ENCODE measurements around the gene TMEM245. TPM values are rescaled to one million over a fixed set of nuclear protein-coding genes. Genes with fewer than 3 reads are reported as not detected.

The TMEM245 gene
- total RNA-seq, 1 donor from 2014 or later, result 40.0 TPM

DNA sequence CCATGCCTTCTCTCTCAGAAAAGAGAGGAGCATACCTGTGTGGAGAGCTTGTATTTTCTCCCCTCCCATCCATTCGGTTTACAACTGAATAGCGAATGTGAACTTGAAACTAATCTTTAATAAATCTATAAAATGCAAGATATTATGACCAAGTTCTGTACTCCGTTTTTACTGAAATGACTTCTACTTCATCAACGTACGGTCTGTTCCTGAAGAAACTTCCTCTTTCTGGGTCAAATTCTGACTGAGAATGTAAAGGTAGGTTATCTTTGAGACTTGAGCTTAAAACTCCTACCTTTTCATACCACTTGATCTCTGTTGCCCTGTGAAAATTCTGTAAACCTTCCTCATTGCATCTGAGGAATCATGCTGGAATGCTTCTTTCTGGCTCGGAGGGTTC lies 102.3 kb downstream of the TMEM245 start:
- H3K36me3 Mint-ChIP-seq (ENCODE audit: unreplicated experiment), result peaks cover 11% of the 10 kb centered on the region
- no peak overlapping the region for H3K27ac Mint-ChIP-seq (ENCODE audit: unreplicated experiment)
- peaks cover 22% of the 10 kb centered on the region for H3K4me1 Mint-ChIP-seq (ENCODE audit: unreplicated experiment)
- H3K4me3 Mint-ChIP-seq (ENCODE audit: unreplicated experiment), result no peak overlapping the region
- DNase-seq (ENCODE audit: extremely low spot score, unreplicated experiment), result no peak
- H3K9me3 Mint-ChIP-seq (ENCODE audit: unreplicated experiment), result no peaks in the 10 kb centered on the region
- TF ChIP-seq, protein P1, sequence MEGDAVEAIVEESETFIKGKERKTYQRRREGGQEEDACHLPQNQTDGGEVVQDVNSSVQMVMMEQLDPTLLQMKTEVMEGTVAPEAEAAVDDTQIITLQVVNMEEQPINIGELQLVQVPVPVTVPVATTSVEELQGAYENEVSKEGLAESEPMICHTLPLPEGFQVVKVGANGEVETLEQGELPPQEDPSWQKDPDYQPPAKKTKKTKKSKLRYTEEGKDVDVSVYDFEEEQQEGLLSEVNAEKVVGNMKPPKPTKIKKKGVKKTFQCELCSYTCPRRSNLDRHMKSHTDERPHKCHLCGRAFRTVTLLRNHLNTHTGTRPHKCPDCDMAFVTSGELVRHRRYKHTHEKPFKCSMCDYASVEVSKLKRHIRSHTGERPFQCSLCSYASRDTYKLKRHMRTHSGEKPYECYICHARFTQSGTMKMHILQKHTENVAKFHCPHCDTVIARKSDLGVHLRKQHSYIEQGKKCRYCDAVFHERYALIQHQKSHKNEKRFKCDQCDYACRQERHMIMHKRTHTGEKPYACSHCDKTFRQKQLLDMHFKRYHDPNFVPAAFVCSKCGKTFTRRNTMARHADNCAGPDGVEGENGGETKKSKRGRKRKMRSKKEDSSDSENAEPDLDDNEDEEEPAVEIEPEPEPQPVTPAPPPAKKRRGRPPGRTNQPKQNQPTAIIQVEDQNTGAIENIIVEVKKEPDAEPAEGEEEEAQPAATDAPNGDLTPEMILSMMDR (IDR thresholded peaks at IDR 0.05), result no peak
- H3K27me3 Mint-ChIP-seq (ENCODE audit: unreplicated experiment), result no peaks in the 10 kb centered on the region

DNA sequence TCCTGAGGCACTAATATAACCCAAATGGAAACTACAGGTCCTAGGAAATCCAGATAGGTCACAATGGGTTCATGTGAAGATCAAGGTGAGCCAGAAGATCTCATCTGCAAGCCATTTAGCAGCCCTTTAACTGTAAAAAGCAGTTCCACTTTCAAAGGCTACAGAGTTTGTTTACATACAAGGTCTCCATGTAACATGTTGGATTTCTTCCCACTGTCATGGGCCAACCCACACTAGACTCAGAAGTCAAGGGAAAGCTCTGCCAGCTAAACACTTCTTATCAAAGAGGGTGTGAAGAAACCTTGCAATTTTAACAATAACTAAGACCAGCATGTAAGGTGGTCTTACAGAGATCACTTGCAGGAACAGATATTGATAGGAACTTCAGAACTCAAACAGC lies 102.7 kb downstream of the TMEM245 start:
- DNase-seq (ENCODE audit: extremely low spot score, unreplicated experiment), result no peak
- Mint-ChIP-seq H3K4me1 (ENCODE audit: unreplicated experiment) (peaks cover 23% of the 10 kb centered on the region), H3K27ac (ENCODE audit: unreplicated experiment) (no peak overlapping the region)

DNA sequence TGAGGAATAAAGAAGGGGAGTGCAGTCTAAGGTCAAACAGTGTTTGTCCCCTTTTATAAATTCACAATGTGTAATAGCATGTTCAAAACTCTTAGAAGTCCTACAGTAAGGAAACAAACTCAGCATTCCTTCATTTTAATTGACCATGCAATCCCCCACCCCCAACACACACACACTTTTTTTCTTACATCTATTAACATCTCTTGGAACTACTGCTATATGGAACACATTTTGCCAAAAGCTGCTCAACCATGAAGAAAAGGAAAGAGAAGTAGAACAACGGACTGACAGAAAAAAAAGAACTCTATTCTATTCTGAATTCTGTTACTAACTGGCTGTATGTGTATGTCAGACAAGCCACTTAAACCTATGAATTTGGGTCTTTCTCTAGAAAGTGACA lies 103.6 kb downstream of the TMEM245 start:
- Mint-ChIP-seq H3K4me1 (ENCODE audit: unreplicated experiment) (peaks cover 32% of the 10 kb centered on the region), H3K27me3 (ENCODE audit: unreplicated experiment) (no peaks in the 10 kb centered on the region), H3K9me3 (ENCODE audit: unreplicated experiment) (no peaks in the 10 kb centered on the region), H3K36me3 (ENCODE audit: unreplicated experiment) (peaks cover 11% of the 10 kb centered on the region), H3K4me3 (ENCODE audit: unreplicated experiment) (no peak overlapping the region), H3K27ac (ENCODE audit: unreplicated experiment) (no peak overlapping the region)
- no peak for DNase-seq (ENCODE audit: extremely low spot score, unreplicated experiment)
- TF ChIP-seq, protein P1 (IDR thresholded peaks at IDR 0.05), result no peak

More for the DNA sequence above, 102.7 kb downstream of the TMEM245 start:
- TF ChIP-seq, protein P1 (IDR thresholded peaks at IDR 0.05), result no peak
- Mint-ChIP-seq H3K4me3 (ENCODE audit: unreplicated experiment) (no peak overlapping the region), H3K27me3 (ENCODE audit: unreplicated experiment) (no peaks in the 10 kb centered on the region), H3K9me3 (ENCODE audit: unreplicated experiment) (no peaks in the 10 kb centered on the region), H3K36me3 (ENCODE audit: unreplicated experiment) (peaks cover 11% of the 10 kb centered on the region)

DNA sequence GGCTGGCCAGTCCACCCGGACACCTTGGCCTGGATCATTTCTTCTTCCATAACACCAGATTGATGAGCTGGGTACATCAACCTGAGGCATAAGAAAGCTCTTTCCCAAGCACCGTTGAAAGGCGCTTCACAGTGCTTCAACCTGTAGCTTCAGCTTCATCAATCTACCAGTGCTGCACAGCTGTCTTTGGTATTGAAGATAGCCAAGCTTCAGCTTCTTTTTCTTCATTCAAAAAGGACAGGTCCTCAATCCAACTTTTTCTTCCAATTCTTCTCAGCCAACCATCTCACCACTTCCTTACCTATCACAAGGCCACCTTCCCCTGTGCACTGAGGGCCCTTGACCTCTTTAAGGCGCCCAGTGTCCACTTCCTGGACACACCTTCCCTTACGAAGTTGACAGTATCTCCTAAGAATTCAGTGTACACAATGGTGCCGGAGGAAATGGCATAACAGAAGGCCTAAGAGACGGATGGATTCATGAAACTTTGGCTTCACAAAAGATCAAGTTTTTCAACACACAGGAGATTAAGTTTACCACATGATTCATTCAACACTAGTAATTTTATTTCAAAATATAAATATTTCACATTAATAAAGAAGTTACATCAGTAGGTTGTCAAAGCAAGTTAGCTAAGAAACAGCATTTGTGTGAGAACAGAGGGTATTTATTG lies 105.0 kb downstream of the TMEM245 start:
- Mint-ChIP-seq H3K27me3 (ENCODE audit: unreplicated experiment) (no peaks in the 10 kb centered on the region), H3K4me1 (ENCODE audit: unreplicated experiment) (peaks cover 40% of the 10 kb centered on the region), H3K27ac (ENCODE audit: unreplicated experiment) (peak overlapping the region; percentile 99), H3K9me3 (ENCODE audit: unreplicated experiment) (no peaks in the 10 kb centered on the region), H3K4me3 (ENCODE audit: unreplicated experiment) (no peak overlapping the region), H3K36me3 (ENCODE audit: unreplicated experiment) (peaks cover 6% of the 10 kb centered on the region)
- TF ChIP-seq, protein P1 (IDR thresholded peaks at IDR 0.05), result no peak
- no peak for DNase-seq (ENCODE audit: extremely low spot score, unreplicated experiment)

DNA sequence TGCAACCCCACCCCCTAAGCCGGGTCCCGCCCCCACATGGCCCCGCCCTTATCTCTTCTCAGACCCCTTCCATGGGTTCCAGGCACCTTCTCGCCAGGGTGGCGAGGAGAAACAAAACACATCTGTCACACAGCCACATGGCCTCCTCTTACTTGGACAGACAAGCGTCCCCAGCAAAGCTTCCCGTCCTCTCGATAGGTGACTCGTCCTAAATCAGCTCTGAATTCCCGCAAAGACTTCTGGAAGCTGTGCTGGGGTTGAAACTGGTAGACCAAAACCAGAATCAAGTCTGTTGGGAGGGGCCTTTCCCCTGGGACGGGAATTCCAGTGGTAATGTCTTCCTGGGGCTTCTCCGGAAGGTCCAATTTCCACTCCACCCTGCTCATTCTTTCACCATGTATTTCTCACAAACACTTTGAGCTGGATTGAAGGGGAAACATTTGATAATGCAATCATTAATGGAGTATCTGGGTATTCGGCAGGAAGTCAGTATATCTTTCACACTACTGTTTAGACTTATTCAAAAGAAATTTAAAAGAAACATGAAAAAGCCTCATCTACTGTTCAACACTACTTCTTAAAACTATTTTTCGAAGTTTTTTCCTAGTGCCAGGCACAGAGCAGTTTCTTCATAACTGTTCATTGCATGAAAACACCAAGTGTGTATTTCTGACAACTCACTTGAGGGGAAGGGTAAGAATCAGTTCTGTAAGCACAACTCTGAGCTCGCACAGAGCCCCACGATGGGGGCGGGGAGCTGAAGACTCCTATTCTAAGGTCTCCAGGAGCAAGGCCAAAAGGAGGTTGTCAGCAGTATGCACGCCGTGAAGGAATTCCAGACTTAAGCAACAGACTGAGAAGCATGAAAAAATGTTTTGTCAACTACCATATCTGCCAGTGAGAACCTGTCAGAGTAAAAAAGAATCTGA lies 105.8 kb downstream of the TMEM245 start:
- DNase-seq (ENCODE audit: extremely low spot score, unreplicated experiment), result no peak
- Mint-ChIP-seq H3K4me3 (ENCODE audit: unreplicated experiment) (peak overlapping the region; percentile 90), H3K4me1 (ENCODE audit: unreplicated experiment) (peaks cover 46% of the 10 kb centered on the region), H3K9me3 (ENCODE audit: unreplicated experiment) (no peaks in the 10 kb centered on the region), H3K36me3 (ENCODE audit: unreplicated experiment) (peaks cover 3% of the 10 kb centered on the region), H3K27me3 (ENCODE audit: unreplicated experiment) (no peaks in the 10 kb centered on the region), H3K27ac (ENCODE audit: unreplicated experiment) (peak overlapping the region; percentile 99)
- TF ChIP-seq, protein P1 (IDR thresholded peaks at IDR 0.05), result no peak

Measured in osteocyte (in vitro differentiated cells).